IMR-90 (cell line): ENCODE results near the gene TEKT1. TPM values are rescaled to one million over a fixed set of nuclear protein-coding genes. Genes with fewer than 3 reads are reported as not detected.

ENCODE experiments used
- ATAC-seq: fragments of 200-7000 bp; cut with Tn5 transposase; 2 replicates; pipeline ENCODE4 v1.9.1; 2020; ENCODE audit warnings: low read depth, mild to moderate bottlenecking, moderate library complexity
- BruUV-seq: library from RNA; stranded (reverse); fragments of 400-500 nt; replicated peaks from 2 replicates; lab custom pipeline; 2021; lab: Mats Ljungman, UMichigan
- CTCF ChIA-PET: fragments of 300-600 bp; formaldehyde crosslinking; extraction: SDS; loops from one replicate; lab custom pipeline; 2021; ENCODE audit warnings: antibody characterized with exemption; lab: Yijun Ruan, JAX
- POLR2A ChIA-PET: fragments of 300-600 bp; sonication (Branson Sonifier 250); formaldehyde crosslinking; loops from one replicate; lab custom pipeline; 2022; ENCODE audit warnings: antibody characterized with exemption; ENCODE audit not compliant: unreplicated experiment; lab: Charles Lee
- DNase-seq: peaks from one replicate; pipeline ENCODE4 v3.0.0; 2013
- H2AFZ ChIP-seq: replicated peaks from 2 replicates; pipeline ENCODE3; 2013; ENCODE audit warnings: low read length, mild to moderate bottlenecking; ENCODE audit not compliant: poor library complexity
- H2AK5ac ChIP-seq: 2 replicates; pipeline ENCODE4 v1.6.1; 2013; ENCODE audit warnings: low read depth, low read length, inconsistent platforms
- H2AK9ac ChIP-seq: replicated peaks from 2 replicates; pipeline ENCODE3; 2013; ENCODE audit warnings: mild to moderate bottlenecking, low read depth, low read length, moderate library complexity; ENCODE audit not compliant: poor library complexity
- H2BK120ac ChIP-seq: 2 replicates; pipeline ENCODE4 v1.6.1; 2013; ENCODE audit warnings: low read depth, low read length, inconsistent platforms
- H2BK15ac ChIP-seq: 3 replicates; pipeline ENCODE4 v1.6.1; 2013; ENCODE audit warnings: low read depth, low read length, inconsistent platforms
- H2BK20ac ChIP-seq: 2 replicates; pipeline ENCODE4 v1.6.1; 2013; ENCODE audit warnings: low read depth, mild to moderate bottlenecking, inconsistent platforms, low read length, moderate library complexity
- H2BK5ac ChIP-seq: 2 replicates; pipeline ENCODE4 v1.6.1; 2013; ENCODE audit warnings: mild to moderate bottlenecking, low read depth, low read length, inconsistent platforms; ENCODE audit not compliant: poor library complexity, severe bottlenecking
- H3K14ac ChIP-seq: replicated peaks from 2 replicates; pipeline ENCODE4 v1.6.1; 2013; ENCODE audit warnings: low read depth, low read length, inconsistent platforms
- H3K18ac ChIP-seq: 2 replicates; pipeline ENCODE4 v1.6.1; 2013; ENCODE audit warnings: low read depth, low read length, control low read depth
- H3K23ac ChIP-seq: 2 replicates; pipeline ENCODE4 v1.6.1; 2013; ENCODE audit warnings: low read depth, low read length, inconsistent platforms
- H3K27ac ChIP-seq: 2 replicates; pipeline ENCODE4 v1.5.1; 2013; ENCODE audit warnings: mild to moderate bottlenecking, control low read depth, low read length; ENCODE audit not compliant: insufficient read depth
- H3K27me3 ChIP-seq: 2 replicates; pipeline ENCODE4 v1.6.1; 2013; ENCODE audit warnings: low read length; ENCODE audit not compliant: control insufficient read depth, insufficient read depth
- H3K36me3 ChIP-seq: 2 replicates; pipeline ENCODE4 v1.6.1; 2013; ENCODE audit warnings: low read length, mixed read lengths; ENCODE audit not compliant: control insufficient read depth, insufficient read depth
- H3K4ac ChIP-seq: 2 replicates; pipeline ENCODE4 v1.6.1; 2013; ENCODE audit warnings: low read depth, low read length, inconsistent platforms
- H3K4me1 ChIP-seq: 2 replicates; pipeline ENCODE4 v1.6.1; 2013; ENCODE audit warnings: low read length, mixed read lengths; ENCODE audit not compliant: control insufficient read depth, insufficient read depth
- H3K4me2 ChIP-seq: 2 replicates; pipeline ENCODE4 v1.6.1; 2013; ENCODE audit warnings: low read depth, mild to moderate bottlenecking, control low read depth, low read length, moderate library complexity
- H3K4me3 ChIP-seq: 2 replicates; pipeline ENCODE4 v1.5.1; 2013; ENCODE audit warnings: low read depth, mild to moderate bottlenecking, control low read depth, low read length, moderate library complexity; ENCODE audit not compliant: insufficient read depth
- H3K56ac ChIP-seq: 2 replicates; pipeline ENCODE4 v1.6.1; 2013; ENCODE audit warnings: low read length, inconsistent platforms; ENCODE audit not compliant: insufficient read depth; ENCODE audit errors: extremely low read depth
- H3K79me1 ChIP-seq, 2 experiments: 2 replicates each; pipeline ENCODE4 v1.6.1; 2013; ENCODE audit warnings: low read length in 2 of 2, inconsistent platforms in 1 of 2, low read depth in 1 of 2
- H3K9ac ChIP-seq: 2 replicates; pipeline ENCODE4 v1.6.1; 2013; ENCODE audit warnings: low read depth, low read length, control low read depth
- H3K9me1 ChIP-seq: 2 replicates; pipeline ENCODE4 v1.6.1; 2013; ENCODE audit warnings: low read length, inconsistent platforms; ENCODE audit not compliant: insufficient read depth
- H3K9me3 ChIP-seq: 2 replicates; pipeline ENCODE4 v1.6.1; 2013; ENCODE audit warnings: low read length; ENCODE audit not compliant: control insufficient read depth, insufficient read depth
- H4K20me1 ChIP-seq: 2 replicates; pipeline ENCODE4 v1.6.1; 2013; ENCODE audit warnings: low read length, inconsistent platforms; ENCODE audit not compliant: insufficient read depth
- H4K5ac ChIP-seq: 2 replicates; pipeline ENCODE4 v1.6.1; 2013; ENCODE audit warnings: mild to moderate bottlenecking, low read depth, low read length, control low read depth
- H4K8ac ChIP-seq, 2 experiments: 2 replicates each; pipeline ENCODE4 v1.6.1; 2013; ENCODE audit warnings: low read depth in 2 of 2, low read length in 2 of 2, control low read depth in 1 of 2, inconsistent platforms in 1 of 2
- H4K91ac ChIP-seq: 2 replicates; pipeline ENCODE4 v1.6.1; 2013; ENCODE audit warnings: low read depth, low read length, inconsistent platforms; ENCODE audit not compliant: insufficient read depth
- BHLHE40 ChIP-seq: fragments of 150-350 bp; IDR thresholded peaks from 2 replicates; pipeline ENCODE4 v1.6.1; 2016; ENCODE audit warnings: mild to moderate bottlenecking, low read depth, low read length
- CHD1 ChIP-seq: IDR thresholded peaks from 2 replicates; pipeline ENCODE4 v1.6.1; 2012; ENCODE audit warnings: low read depth, low read length, improper control_type of control experiment
- CTCF ChIP-seq: conservative IDR thresholded peaks from 2 replicates; pipeline ENCODE4 v1.5.1; 2012; ENCODE audit warnings: mild to moderate bottlenecking, low read depth, low read length, improper control_type of control experiment
- FOS ChIP-seq: fragments of 150-350 bp; IDR thresholded peaks from 2 replicates; pipeline ENCODE4 v1.6.1; 2016; ENCODE audit warnings: low read depth, low read length
- MAFK ChIP-seq: IDR thresholded peaks from 2 replicates; pipeline ENCODE4 v1.6.1; 2012; ENCODE audit warnings: low read depth, low read length, improper control_type of control experiment
- MAZ ChIP-seq: IDR thresholded peaks from 2 replicates; pipeline ENCODE4 v1.6.1; 2012; ENCODE audit warnings: low read depth, mild to moderate bottlenecking, low read length, improper control_type of control experiment, moderate library complexity, borderline replicate concordance
- POLR2A ChIP-seq: IDR thresholded peaks from 2 replicates; pipeline ENCODE4 v1.6.1; 2012; ENCODE audit warnings: mild to moderate bottlenecking, low read depth, low read length
- RAD21 ChIP-seq: IDR thresholded peaks from 2 replicates; pipeline ENCODE4 v1.6.1; 2012; ENCODE audit warnings: low read length, improper control_type of control experiment
- RCOR1 ChIP-seq: IDR thresholded peaks from 2 replicates; pipeline ENCODE4 v1.6.1; 2012; ENCODE audit warnings: mild to moderate bottlenecking, low read length, improper control_type of control experiment; ENCODE audit not compliant: insufficient replicate concordance
- RFX5 ChIP-seq: IDR thresholded peaks from 2 replicates; pipeline ENCODE4 v1.8.0; 2012; ENCODE audit warnings: low read depth, mild to moderate bottlenecking, low read length, moderate library complexity
- SMC3 ChIP-seq: fragments of 150-350 bp; IDR thresholded peaks from 2 replicates; pipeline ENCODE4 v1.6.1; 2016; ENCODE audit warnings: low read depth, mild to moderate bottlenecking, antibody characterized with exemption, low read length, moderate library complexity
- USF2 ChIP-seq: fragments of 150-350 bp; IDR thresholded peaks from 2 replicates; pipeline ENCODE4 v1.6.1; 2017; ENCODE audit warnings: mild to moderate bottlenecking, antibody characterized with exemption, low read length, low read depth
- WGBS, 2 experiments: methylation state at CpG; one replicate each; pipeline versions ENCODE4 v1.1.5 to v1.1.7; 2013; ENCODE audit warnings: missing lambda C conversion rate in 2 of 2; ENCODE audit not compliant: insufficient read length in 1 of 2; ENCODE audit errors: extremely low coverage in 2 of 2; 5-methylcytosine and 5-hydroxymethylcytosine counted together
- dilution Hi-C: fragments of 300-500 bp; cut with HindIII; formaldehyde crosslinking; loops from one replicate; pipeline ENCODE4 v1.14.3; 2018; ENCODE audit warnings: low sequenced_read_pairs; ENCODE audit not compliant: unreplicated experiment
- in situ Hi-C: fragments of 300-500 bp; cut with MboI; formaldehyde crosslinking; loops from 3 replicates; pipeline ENCODE4 v1.14.3; 2019; ENCODE audit warnings: low sequenced_read_pairs, inconsistent platforms, mixed read lengths
- intact Hi-C: fragments of 100-400 bp; cut with micrococcal nuclease; formaldehyde crosslinking; loops from 2 replicates; pipeline ENCODE4 v1.10.0; 2022
- polyA plus RNA-seq, 3 experiments: library from polyadenylated mRNA; depleted of rRNA; stranded (reverse); fragments of >200 nt; gene quantifications; 2 replicates each; pipeline ENCODE4 v1.2.3, GENCODE V29; 2012; ENCODE audit warnings: low replicate concordance in 1 of 3
- total RNA-seq: library from RNA; depleted of rRNA; stranded (reverse); fragments of >200 nt; gene quantifications from 2 replicates; pipeline ENCODE4 v1.2.3, GENCODE V29; 2012
- TF ChIP-seq, protein P1 (sequence below): fragments of 150-350 bp; IDR thresholded peaks from 2 replicates; pipeline ENCODE4 v1.6.1; 2016; ENCODE audit warnings: low read depth, mild to moderate bottlenecking, low read length, moderate library complexity, borderline replicate concordance

Gene TEKT1
- total and polyA plus RNA-seq, 2 of the 4 experiments (the other 2 are of a cell fraction): not detected

- H3K14ac ChIP-seq: peak overlapping the region; percentile 95
- peak overlapping the region; percentile 86 for H3K18ac ChIP-seq
- H4K91ac ChIP-seq: peak overlapping the region; percentile 96
- ChIA-PET CTCF (interaction anchor here (0.6 to 1.2 kb wide), 3 partner anchors 15 to 92 kb away, joined by 3 to 5 read pairs (median 3); no protein-coding TSS in a partner anchor), POLR2A (interaction anchor here (0.7 kb wide), 1 partner anchor 10 kb away, joined by 3 read pairs; no protein-coding TSS in a partner anchor)
- H2BK20ac ChIP-seq: peak overlapping the region; percentile 99
- H3K4me2 ChIP-seq: peak overlapping the region; percentile 23
- ATAC-seq: peak; percentile 89
- peak overlapping the region; percentile 82 for H2BK15ac ChIP-seq
- H3K9me1 ChIP-seq: peaks cover 12% of the 10 kb centered on the region
- H2AK9ac ChIP-seq: peak overlapping the region; percentile 10
- peak overlapping the region; percentile 95 for H3K4ac ChIP-seq
- no peaks in the 10 kb centered on the region for H4K20me1 ChIP-seq
- peak overlapping the region; percentile 5; the same call in 1 of the 2 replicates for H3K9ac ChIP-seq
- no TSS peak for BruUV-seq
- H4K8ac ChIP-seq: peak overlapping the region; percentile 78 to 94
- in situ Hi-C loops (no loop called here), intact Hi-C loops (loop anchor here (2.0 to 10.0 kb wide), 2 partner anchors 87 to 263 kb away; a partner anchor contains a TSS), dilution Hi-C loops (no loop called here)
- peak overlapping the region; percentile 93 for H3K56ac ChIP-seq
- peaks cover 15% of the 10 kb centered on the region for H3K4me1 ChIP-seq
- peak; percentile 99 for DNase-seq
- peak overlapping the region; percentile 73 for H3K27ac ChIP-seq
- no peaks in the 10 kb centered on the region for H3K9me3 ChIP-seq
- no peak overlapping the region for H3K4me3 ChIP-seq
- H3K27me3 ChIP-seq: no peaks in the 10 kb centered on the region
- peak overlapping the region; percentile 99 for H3K23ac ChIP-seq
- H3K79me1 ChIP-seq: no peaks in the 10 kb centered on the region
- no peaks in the 10 kb centered on the region for H3K36me3 ChIP-seq
- peak overlapping the region; percentile 38 for H2AFZ ChIP-seq
- peak overlapping the region; percentile 83 for H2BK5ac ChIP-seq
- H4K5ac ChIP-seq: peak overlapping the region; percentile 87
- no CpG with 5 or more reads among the region's 7 CpGs for WGBS, 2 experiments
- peak overlapping the region; percentile 98 for H2BK120ac ChIP-seq
- peak overlapping the region; percentile 52 for H2AK5ac ChIP-seq
- no peak for TF ChIP-seq CTCF
- no peak for TF ChIP-seq SMC3
- peak; percentile 1; the same call in 1 of the 2 replicates for TF ChIP-seq MAFK
- TF ChIP-seq CHD1: no peak
- TF ChIP-seq, protein P1, sequence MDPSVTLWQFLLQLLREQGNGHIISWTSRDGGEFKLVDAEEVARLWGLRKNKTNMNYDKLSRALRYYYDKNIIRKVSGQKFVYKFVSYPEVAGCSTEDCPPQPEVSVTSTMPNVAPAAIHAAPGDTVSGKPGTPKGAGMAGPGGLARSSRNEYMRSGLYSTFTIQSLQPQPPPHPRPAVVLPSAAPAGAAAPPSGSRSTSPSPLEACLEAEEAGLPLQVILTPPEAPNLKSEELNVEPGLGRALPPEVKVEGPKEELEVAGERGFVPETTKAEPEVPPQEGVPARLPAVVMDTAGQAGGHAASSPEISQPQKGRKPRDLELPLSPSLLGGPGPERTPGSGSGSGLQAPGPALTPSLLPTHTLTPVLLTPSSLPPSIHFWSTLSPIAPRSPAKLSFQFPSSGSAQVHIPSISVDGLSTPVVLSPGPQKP: no peak
- peak; percentile 51; the same call in 1 of the 2 replicates for TF ChIP-seq FOS
- TF ChIP-seq POLR2A: peak; percentile 81
- TF ChIP-seq RCOR1: peak; percentile 53
- peak; percentile 43; the same call in 1 of the 2 replicates for TF ChIP-seq MAZ
- peak; percentile 45; the same call in 1 of the 2 replicates for TF ChIP-seq BHLHE40
- no peak for TF ChIP-seq RFX5
- peak; percentile 24; the same call in 1 of the 2 replicates for TF ChIP-seq USF2
- TF ChIP-seq RAD21: no peak
Measured at GRCh38 chr17:6752068-6752909, 79.2 kb downstream of the TEKT1 start.
